GM12873 (cell line): Measurements from ENCODE around the gene VAV3.

Experiments used
- TF ChIP-seq, protein P1 (sequence below): IDR thresholded peaks from 2 replicates; pipeline ENCODE4 v1.5.1; 2012; ENCODE audit warnings: low read depth, mild to moderate bottlenecking, moderate library complexity, low read length, control low read depth; ENCODE audit not compliant: insufficient read depth; ENCODE audit errors: missing control alignments

Gene VAV3

DNA sequence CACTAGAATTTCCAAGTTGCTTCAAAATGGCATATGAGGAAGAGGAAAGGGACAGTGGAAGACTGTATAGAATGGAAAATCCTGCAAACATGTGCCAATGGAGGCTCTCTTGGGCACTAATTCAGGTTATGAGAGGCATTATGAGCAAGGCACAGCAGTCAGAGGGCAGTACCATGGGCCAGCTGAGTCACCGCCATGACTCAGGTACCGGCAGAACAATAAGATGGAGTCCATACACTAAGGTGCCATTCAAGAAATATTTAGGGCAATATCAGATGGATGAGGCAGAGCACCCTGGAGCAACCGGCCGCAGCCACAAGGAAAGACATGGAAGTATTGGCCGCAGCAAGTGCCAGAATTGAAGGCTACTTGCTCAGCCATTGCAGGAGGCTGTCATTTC, 25.6 kb upstream of the VAV3 start:
- TF ChIP-seq, protein P1, sequence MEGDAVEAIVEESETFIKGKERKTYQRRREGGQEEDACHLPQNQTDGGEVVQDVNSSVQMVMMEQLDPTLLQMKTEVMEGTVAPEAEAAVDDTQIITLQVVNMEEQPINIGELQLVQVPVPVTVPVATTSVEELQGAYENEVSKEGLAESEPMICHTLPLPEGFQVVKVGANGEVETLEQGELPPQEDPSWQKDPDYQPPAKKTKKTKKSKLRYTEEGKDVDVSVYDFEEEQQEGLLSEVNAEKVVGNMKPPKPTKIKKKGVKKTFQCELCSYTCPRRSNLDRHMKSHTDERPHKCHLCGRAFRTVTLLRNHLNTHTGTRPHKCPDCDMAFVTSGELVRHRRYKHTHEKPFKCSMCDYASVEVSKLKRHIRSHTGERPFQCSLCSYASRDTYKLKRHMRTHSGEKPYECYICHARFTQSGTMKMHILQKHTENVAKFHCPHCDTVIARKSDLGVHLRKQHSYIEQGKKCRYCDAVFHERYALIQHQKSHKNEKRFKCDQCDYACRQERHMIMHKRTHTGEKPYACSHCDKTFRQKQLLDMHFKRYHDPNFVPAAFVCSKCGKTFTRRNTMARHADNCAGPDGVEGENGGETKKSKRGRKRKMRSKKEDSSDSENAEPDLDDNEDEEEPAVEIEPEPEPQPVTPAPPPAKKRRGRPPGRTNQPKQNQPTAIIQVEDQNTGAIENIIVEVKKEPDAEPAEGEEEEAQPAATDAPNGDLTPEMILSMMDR, result no peak

GRCh38 chr1:107981277-107981676, 16.3 kb upstream of the VAV3 start:
- TF ChIP-seq, protein P1, result no peak

DNA sequence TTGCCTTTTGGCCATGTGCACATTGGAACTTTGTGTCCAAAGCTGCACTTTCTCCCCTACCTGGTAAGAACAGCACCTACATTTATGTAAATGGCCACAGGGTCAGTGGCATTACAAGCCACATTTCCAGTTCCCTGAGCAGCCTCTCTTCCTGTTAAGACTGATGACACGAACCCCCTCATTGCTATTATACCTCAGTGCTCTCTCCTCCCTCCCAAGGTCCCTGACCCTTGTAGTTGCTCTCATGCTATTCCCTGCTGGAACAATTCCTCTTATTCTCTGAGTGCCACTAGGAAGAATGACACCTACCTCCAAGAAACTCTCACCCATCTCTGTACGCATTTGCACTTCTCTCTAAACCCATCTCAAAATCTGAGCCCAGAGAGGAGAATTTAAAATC, 14.9 kb upstream of the VAV3 start:
- TF ChIP-seq, protein P1, result no peak

DNA sequence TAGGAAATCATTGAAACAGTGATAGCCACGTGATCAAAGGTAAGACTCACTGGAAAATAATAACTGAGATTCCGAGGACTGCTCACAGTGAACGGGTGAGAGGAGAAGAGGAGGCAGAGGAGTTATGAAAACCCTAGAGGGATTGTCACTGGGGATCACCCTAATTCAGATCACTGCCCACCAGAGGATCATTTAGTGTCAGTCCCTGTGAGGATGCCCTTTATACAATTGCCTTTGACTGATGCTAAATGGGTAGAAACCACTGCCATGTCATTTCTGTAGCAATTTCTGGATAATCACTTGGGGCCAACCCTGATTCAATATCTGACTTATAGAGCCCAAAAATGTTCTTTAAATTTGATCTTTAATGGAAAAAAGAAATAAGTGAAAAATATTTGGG, 14.1 kb upstream of the VAV3 start:
- TF ChIP-seq, protein P1, result no peak

DNA sequence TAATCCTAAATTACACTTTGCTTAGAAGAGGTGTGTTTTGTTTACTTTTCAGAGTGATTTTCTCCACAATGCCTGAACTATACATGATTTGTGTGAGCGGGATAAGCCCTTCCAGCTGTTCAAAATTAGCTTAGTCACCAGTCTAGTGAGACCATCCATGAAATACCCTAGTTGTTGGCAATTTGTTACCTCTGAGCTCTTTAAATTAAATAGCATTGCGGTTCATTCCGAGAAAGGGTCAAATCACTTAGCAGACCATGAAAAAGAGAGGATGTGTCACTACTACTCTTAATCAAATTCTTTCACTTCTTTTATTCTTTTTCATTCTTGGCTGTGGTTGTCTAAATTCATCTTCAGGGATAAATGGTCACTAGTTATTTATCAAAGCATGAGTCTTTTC, 11.9 kb upstream of the VAV3 start:
- TF ChIP-seq, protein P1, result no peak

DNA sequence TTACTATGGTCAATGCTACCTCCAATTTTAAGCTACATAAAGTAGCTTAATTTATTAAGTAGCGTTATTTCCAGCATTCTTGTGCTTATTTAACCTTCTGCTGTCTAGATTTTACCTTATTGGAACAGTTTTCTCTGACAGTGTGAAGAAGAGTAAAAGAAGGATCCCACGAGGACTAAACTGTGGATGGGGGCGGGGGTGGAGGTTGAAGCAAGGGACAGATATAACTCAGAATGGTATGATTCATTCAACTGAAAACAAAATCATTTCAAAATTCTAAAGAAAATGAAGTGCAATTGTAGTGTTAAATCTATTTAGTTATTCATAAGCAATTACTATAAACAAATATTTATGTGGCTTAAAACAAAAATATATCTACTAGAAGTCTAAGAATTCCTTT, 11.5 kb upstream of the VAV3 start:
- TF ChIP-seq, protein P1, result no peak

DNA sequence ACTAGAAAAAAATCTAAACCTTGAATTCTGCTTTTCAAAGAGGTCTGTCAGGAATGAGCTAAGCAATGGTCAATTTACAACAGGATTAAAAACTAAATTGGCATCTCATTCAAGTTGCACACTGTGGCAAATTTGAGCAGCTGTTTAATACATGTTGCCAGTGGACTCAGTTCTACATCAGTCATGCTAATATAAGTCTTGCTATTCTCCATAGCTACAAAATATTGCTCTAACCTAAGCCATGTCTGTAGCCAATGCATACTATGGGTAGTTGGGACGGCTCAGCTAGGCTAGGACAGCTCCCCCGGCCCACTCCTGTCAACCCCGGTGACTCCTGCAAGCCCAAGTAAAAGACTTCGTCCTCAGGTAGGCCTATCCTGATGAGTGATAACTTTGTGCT, 10.9 kb upstream of the VAV3 start:
- TF ChIP-seq, protein P1, result no peak
